Measurements from ENCODE around the gene TMC7. TPM values are rescaled to one million over a fixed set of nuclear protein-coding genes. Genes with fewer than 3 reads are reported as not detected.

The TMC7 gene
- total RNA-seq, 1 donor from 2014 or later: 1.4 TPM

- no peak for TF ChIP-seq CTCF (conservative IDR thresholded peaks at IDR 0.05)
- H3K9me3 Mint-ChIP-seq: no peaks in the 10 kb centered on the region
- H3K27me3 Mint-ChIP-seq: peaks cover 5% of the 10 kb centered on the region
- peaks cover 4% of the 10 kb centered on the region for H3K4me1 Mint-ChIP-seq (ENCODE audit: unreplicated experiment)
- peaks cover 11% of the 10 kb centered on the region for H3K36me3 Mint-ChIP-seq
- H3K4me3 Mint-ChIP-seq: no peak overlapping the region
- no peak for DNase-seq (ENCODE audit: extremely low spot score, unreplicated experiment)
- H3K27ac Mint-ChIP-seq: no peak overlapping the region
Measured at GRCh38 chr16:19084879-19085278, 101.1 kb downstream of the TMC7 start.

DNA sequence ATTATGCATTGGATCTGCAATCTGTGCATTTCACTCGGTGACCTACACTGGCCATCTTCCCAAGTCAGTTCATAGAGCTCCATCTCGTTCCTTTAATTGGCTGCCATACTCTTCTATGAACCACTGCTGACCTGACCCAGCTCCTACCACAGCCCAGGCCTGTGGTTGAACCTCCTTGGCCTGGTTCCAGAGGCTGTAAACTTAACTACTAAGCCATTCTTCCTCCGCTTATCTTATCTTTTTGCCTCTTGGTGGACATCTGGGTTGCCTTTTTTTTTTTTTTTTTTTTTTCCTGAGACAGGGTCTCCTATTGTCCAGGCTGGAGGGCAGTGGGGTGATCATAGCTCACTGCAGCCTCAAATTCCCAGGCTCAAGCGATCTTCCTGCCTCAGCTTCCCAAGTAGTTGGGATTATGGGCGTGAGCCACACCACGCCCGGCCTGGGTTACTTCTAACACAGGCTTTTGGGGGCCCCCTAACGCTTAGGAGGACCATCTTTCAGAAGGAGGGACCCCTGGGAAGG, 102.0 kb downstream of the TMC7 start:
- peaks cover 5% of the 10 kb centered on the region for H3K27me3 Mint-ChIP-seq
- no peak overlapping the region for H3K27ac Mint-ChIP-seq
- H3K36me3 Mint-ChIP-seq: peaks cover 8% of the 10 kb centered on the region
- no peak overlapping the region for H3K4me3 Mint-ChIP-seq
- H3K4me1 Mint-ChIP-seq (ENCODE audit: unreplicated experiment): peaks cover 4% of the 10 kb centered on the region
- no peak for DNase-seq (ENCODE audit: extremely low spot score, unreplicated experiment)
- no peak for TF ChIP-seq CTCF (conservative IDR thresholded peaks at IDR 0.05)
- H3K9me3 Mint-ChIP-seq: no peaks in the 10 kb centered on the region

DNA sequence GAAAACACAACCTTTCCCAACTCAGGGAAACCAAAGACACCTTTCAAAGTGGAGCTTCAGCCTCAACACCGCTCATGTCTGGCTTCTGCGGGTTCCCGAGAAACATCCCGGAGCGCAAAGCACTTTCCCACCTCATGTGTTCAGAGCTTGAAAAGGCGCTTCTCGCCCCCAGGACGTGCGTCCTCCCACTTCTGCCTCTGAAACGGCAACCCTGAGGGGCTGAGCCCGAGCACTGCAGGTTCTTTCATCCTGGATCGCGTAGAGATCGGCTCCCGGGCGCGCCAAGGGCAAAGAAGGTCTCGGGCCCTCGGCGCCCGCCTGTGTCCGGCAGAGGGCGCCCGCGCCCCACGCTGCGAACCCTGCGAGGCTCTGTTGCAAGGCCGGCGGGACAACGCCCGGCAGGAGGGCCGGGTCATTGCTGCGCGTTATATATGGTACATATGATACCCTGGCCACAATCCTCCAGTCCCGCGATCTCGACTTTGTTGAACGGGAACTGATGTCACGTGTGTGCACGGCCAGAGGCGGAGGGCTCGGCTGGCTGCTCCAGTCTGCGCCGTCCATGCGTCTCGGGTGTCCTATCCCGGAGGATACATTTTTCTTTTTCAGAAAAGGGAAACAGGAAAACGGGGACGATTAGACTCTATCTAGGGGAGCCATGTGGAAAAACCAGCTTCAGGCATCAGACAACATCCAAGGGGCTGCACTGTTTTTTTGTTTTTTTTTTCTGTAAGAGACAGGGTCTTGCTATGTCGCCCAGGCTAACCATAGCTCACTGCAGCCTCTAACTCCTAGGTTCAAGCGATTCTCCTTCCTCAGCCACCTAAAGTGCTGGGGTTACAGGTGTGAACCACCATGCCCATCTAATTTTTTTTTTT, 102.8 kb downstream of the TMC7 start:
- peak; percentile 100 for TF ChIP-seq CTCF (conservative IDR thresholded peaks at IDR 0.05)
- Mint-ChIP-seq H3K4me3 (peak overlapping the region; percentile 91), H3K27me3 (peaks cover 5% of the 10 kb centered on the region), H3K36me3 (peaks cover 8% of the 10 kb centered on the region), H3K27ac (peak overlapping the region; percentile 82), H3K9me3 (peaks cover 2% of the 10 kb centered on the region), H3K4me1 (ENCODE audit: unreplicated experiment) (peaks cover 4% of the 10 kb centered on the region)
- DNase-seq (ENCODE audit: extremely low spot score, unreplicated experiment): peak; percentile 92

GRCh38 chr16:19088341-19088916, 104.7 kb downstream of the TMC7 start:
- Mint-ChIP-seq H3K4me3 (peak overlapping the region; percentile 57), H3K4me1 (ENCODE audit: unreplicated experiment) (peaks cover 11% of the 10 kb centered on the region), H3K9me3 (peaks cover 9% of the 10 kb centered on the region), H3K27me3 (peaks cover 5% of the 10 kb centered on the region), H3K27ac (no peak overlapping the region), H3K36me3 (peaks cover 3% of the 10 kb centered on the region)
- no peak for DNase-seq (ENCODE audit: extremely low spot score, unreplicated experiment)
- TF ChIP-seq CTCF (conservative IDR thresholded peaks at IDR 0.05): no peak

GRCh38 chr16:19089410-19089955, 105.7 kb downstream of the TMC7 start:
- peaks cover 18% of the 10 kb centered on the region for H3K4me1 Mint-ChIP-seq (ENCODE audit: unreplicated experiment)
- peaks cover 3% of the 10 kb centered on the region for H3K36me3 Mint-ChIP-seq
- peaks cover 9% of the 10 kb centered on the region for H3K9me3 Mint-ChIP-seq
- no peak for DNase-seq (ENCODE audit: extremely low spot score, unreplicated experiment)
- no peak for TF ChIP-seq CTCF (conservative IDR thresholded peaks at IDR 0.05)
- no peak overlapping the region for H3K4me3 Mint-ChIP-seq
- no peak overlapping the region for H3K27ac Mint-ChIP-seq
- peaks cover 5% of the 10 kb centered on the region for H3K27me3 Mint-ChIP-seq
